Right lobe of liver (tissue), 6 donors: Measurements from ENCODE around the gene CCDC191. TPM values are rescaled to one million over a fixed set of nuclear protein-coding genes. Genes with fewer than 3 reads are reported as not detected.

Source experiments
- ATAC-seq, 4 donors: fragments of 200-7000 bp; cut with Tn5 transposase; one replicate each; pipeline ENCODE4 v1.9.1; 2020; ENCODE audit warnings: mild to moderate bottlenecking in 4 of 4, moderate library complexity in 4 of 4
- DNase-seq, 3 donors: peaks; one replicate each; pipeline ENCODE4 v3.0.0-alpha.2; 2020
- H3K27ac ChIP-seq, 3 donors: fragments of 200-600 bp; one replicate each; pipeline ENCODE4 v1.8.0; 2022
- H3K27me3 ChIP-seq, 2 donors: fragments of 200-600 bp; one replicate each; pipeline ENCODE4 v1.8.0; 2022
- H3K36me3 ChIP-seq, 4 donors: fragments of 200-600 bp; sonication (generic) in 1 of 4; one replicate each; pipeline versions ENCODE4 v1.5.1 to v1.8.0; 2017 to 2022; ENCODE audit warnings: control low read depth in 1 of 4
- H3K4me1 ChIP-seq, 4 donors: fragments of 200-600 bp; sonication (generic) in 1 of 4; one replicate each; pipeline versions ENCODE4 v1.5.1 to v1.8.0; 2017 to 2022; ENCODE audit warnings: control low read depth in 1 of 4
- H3K4me3 ChIP-seq, 3 donors: fragments of 200-600 bp; one replicate each; pipeline ENCODE4 v1.8.0; 2022
- H3K9me3 ChIP-seq, 4 donors: fragments of 200-600 bp; sonication (generic) in 1 of 4; one replicate each; pipeline versions ENCODE4 v1.5.1 to v1.8.0; 2017 to 2022; ENCODE audit warnings: control low read depth in 1 of 4
- POLR2A ChIP-seq: fragments of 450-650 bp; IDR thresholded peaks from one replicate; pipeline ENCODE4 v1.6.1; 2017; ENCODE audit warnings: antibody characterized with exemption, mild to moderate bottlenecking
- WGBS: methylation state at CpG from one replicate; pipeline ENCODE4 v1.1.6; 2018; ENCODE audit warnings: low coverage, low lambda C conversion rate; ENCODE audit not compliant: insufficient coverage; ENCODE audit errors: missing lambda C conversion rate; 5-methylcytosine and 5-hydroxymethylcytosine counted together
- intact Hi-C, 2 donors: fragments of 100-400 bp; cut with DNase I; formaldehyde crosslinking; loops; one replicate each; pipeline versions ENCODE4 v1.11.2 to v1.14.1; 2022
- total RNA-seq, 6 experiments: library from RNA; depleted of rRNA in 2 of 6; stranded (reverse); fragments of >200 nt in 2 of 6; fragmentation: NEBNext Ultra II Directional in 3 of 6; extraction: Animal tissue kit (Norgen Biotek cat#: 25700) in 3 of 6; gene quantifications; one replicate each; pipeline versions ENCODE4 v1.1.0 to v1.2.4, GENCODE V29; 2016 to 2023
- TF ChIP-seq, protein P1 (sequence below), 4 donors: fragments of 200-600 bp in 3 of 4; fragments of 450-650 bp in 1 of 4; IDR thresholded peaks; one replicate each; pipeline versions ENCODE4 v1.5.1 to v1.8.0; 2016 to 2022; ENCODE audit warnings: antibody characterized with exemption in 4 of 4, mild to moderate bottlenecking in 2 of 4
- donor health status: DM: no; HTN: yes; CAD: no.
- donor health status: DM: no; HTN: no; CAD: no.
- donor health status: DM: no; HTN: no; CAD: no.
- donor health status: DM: no; HTN: yes; CAD: no.
- donor health status: DM: no; HTN: yes; CAD: no.

The CCDC191 gene
- total RNA-seq, 6 experiments from 2014 or later = 0.43 to 1.6 (median 0.96) TPM

DNA sequence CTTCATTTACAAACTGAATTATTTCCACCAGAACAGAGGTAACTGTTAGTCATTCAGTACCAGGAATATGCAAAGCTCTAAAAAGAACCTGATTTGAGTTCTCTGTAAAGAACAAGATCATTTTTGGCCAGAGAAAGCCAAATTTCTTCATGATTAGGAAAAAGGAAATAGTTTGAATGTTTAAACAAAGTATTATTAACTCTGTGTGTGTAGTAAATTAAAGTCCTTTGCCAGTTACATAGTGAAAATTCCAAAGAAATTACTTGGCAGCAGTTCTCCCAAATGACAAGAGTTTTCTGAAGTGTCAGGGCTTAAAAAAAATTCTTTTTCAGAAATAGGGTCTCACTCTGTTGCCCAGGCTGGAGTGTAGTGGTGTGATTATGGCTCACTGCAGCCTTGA lies 24.7 kb upstream of the CCDC191 start:
- DNase-seq (no peak), ATAC-seq (no peak)
- Histone ChIP-seq H3K36me3 (peaks cover 0 to 49% (median 14%) of the 10 kb centered on the region in 4 donors), H3K27ac (no peak overlapping the region), H3K27me3 (no peaks in the 10 kb centered on the region), H3K4me3 (no peak overlapping the region), H3K9me3 (no peaks in the 10 kb centered on the region), H3K4me1 (no peaks in the 10 kb centered on the region)
- TF ChIP-seq, protein P1, sequence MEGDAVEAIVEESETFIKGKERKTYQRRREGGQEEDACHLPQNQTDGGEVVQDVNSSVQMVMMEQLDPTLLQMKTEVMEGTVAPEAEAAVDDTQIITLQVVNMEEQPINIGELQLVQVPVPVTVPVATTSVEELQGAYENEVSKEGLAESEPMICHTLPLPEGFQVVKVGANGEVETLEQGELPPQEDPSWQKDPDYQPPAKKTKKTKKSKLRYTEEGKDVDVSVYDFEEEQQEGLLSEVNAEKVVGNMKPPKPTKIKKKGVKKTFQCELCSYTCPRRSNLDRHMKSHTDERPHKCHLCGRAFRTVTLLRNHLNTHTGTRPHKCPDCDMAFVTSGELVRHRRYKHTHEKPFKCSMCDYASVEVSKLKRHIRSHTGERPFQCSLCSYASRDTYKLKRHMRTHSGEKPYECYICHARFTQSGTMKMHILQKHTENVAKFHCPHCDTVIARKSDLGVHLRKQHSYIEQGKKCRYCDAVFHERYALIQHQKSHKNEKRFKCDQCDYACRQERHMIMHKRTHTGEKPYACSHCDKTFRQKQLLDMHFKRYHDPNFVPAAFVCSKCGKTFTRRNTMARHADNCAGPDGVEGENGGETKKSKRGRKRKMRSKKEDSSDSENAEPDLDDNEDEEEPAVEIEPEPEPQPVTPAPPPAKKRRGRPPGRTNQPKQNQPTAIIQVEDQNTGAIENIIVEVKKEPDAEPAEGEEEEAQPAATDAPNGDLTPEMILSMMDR (IDR thresholded peaks at IDR 0.05) = no peak
- no peak for TF ChIP-seq POLR2A
- intact Hi-C loops = no loop called here

DNA sequence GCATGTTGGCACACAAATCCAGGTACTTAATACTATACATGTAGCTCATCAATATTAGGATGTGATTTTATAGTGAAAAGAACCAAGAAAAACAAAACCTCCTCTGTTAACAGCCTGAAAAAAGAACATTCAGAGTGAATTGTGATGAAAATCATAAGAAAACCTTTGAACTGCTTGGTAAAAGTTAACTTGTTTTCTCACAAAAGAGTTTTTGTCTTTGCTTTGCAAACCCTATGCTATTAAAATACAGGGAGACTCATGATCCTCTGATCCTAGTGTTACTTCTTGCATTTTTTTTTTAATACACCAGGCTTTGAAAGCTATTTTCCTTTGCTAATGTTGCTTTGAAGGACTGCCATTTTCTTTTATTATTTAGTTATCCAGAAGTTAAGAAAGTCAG lies 23.9 kb upstream of the CCDC191 start:
- no peaks in the 10 kb centered on the region for H3K9me3 ChIP-seq
- no peak overlapping the region for H3K27ac ChIP-seq
- no peaks in the 10 kb centered on the region for H3K27me3 ChIP-seq
- no peak for TF ChIP-seq POLR2A
- intact Hi-C loops = no loop called here
- ATAC-seq = no peak
- peaks cover 0 to 51% (median 17%) of the 10 kb centered on the region in 4 donors for H3K36me3 ChIP-seq
- no peak for DNase-seq
- H3K4me1 ChIP-seq = no peaks in the 10 kb centered on the region
- no peak overlapping the region for H3K4me3 ChIP-seq

DNA sequence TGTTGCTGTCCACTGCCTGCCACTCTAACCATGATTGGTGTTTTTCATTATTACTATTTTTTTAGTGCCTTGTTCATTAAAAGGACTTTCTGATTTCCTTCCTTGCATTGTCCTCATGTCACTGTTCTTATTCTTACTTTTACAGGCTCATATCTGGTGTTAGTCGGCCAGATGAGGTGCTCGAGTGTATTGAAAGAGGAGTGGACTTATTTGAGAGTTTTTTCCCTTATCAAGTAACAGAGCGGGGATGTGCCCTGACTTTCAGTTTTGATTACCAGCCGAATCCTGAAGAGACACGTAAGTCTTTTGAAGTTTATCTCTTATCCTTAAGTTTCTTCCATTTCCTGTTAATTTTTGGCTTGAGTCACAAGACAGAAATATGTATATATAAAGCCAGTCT lies 23.4 kb upstream of the CCDC191 start:
- no peak for DNase-seq

DNA sequence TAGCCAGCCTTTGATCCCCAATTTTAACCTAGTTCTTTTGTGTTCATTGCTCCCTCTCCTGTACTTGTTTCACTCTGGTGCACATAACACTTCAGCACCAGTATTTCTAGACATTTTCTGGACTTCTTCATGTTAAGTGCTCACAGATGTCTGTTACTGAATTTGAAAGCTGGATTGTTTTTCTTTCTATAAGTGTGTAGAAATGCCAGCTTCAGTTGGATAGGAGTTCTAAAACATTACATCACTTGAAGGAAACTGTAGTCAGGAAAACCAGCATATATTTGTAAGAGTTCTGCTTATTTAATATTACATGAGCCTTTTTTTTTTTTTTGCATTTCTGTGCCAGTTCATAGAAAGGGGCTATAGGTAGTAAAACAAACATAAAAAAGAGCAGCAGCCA lies 21.8 kb upstream of the CCDC191 start:
- intact Hi-C loops = no loop called here
- no peaks in the 10 kb centered on the region for H3K4me1 ChIP-seq
- TF ChIP-seq POLR2A = no peak
- TF ChIP-seq, protein P1 (IDR thresholded peaks at IDR 0.05) = no peak

More for the DNA sequence above, 23.4 kb upstream of the CCDC191 start:
- intact Hi-C loops = no loop called here
- H3K27me3 ChIP-seq = no peaks in the 10 kb centered on the region
- 60% methylated on average over 5 of the region's 5 CpGs for WGBS
- peak in 1 of 4 donors; percentile 45 for ATAC-seq
- peaks cover 0 to 54% (median 18%) of the 10 kb centered on the region in 4 donors for H3K36me3 ChIP-seq
- no peak overlapping the region for H3K4me3 ChIP-seq
- H3K4me1 ChIP-seq = no peaks in the 10 kb centered on the region
- TF ChIP-seq, protein P1 (IDR thresholded peaks at IDR 0.05) = no peak
- no peak for TF ChIP-seq POLR2A
- no peak overlapping the region for H3K27ac ChIP-seq
- no peaks in the 10 kb centered on the region for H3K9me3 ChIP-seq

DNA sequence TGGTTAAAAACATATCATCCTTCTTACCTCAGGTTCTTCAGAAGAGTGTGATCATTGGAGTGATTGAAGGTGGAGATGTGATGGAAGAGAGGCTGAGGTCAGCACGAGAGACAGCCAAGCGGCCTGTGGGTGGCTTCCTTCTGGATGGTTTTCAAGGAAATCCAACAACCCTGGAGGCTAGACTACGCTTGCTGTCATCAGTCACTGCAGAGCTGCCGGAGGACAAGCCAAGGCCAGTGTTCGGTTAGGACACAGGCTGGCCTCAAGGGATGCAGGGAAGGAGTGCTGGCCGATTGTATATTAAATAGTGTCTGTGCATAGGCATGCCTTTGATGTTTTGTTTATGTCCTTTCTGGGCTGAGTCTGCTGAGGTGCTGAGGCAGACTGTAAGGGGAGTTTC lies 20.4 kb upstream of the CCDC191 start:
- Histone ChIP-seq H3K36me3 (peaks cover 0 to 59% (median 27%) of the 10 kb centered on the region in 4 donors), H3K27me3 (no peaks in the 10 kb centered on the region), H3K27ac (no peak overlapping the region), H3K9me3 (no peaks in the 10 kb centered on the region), H3K4me1 (no peaks in the 10 kb centered on the region), H3K4me3 (no peak overlapping the region)
- ATAC-seq = no peak
- DNase-seq = no peak
- TF ChIP-seq, protein P1 (IDR thresholded peaks at IDR 0.05) = no peak
- intact Hi-C loops = no loop called here
- 90% methylated on average over 5 of the region's 6 CpGs for WGBS

More for the DNA sequence above, 21.8 kb upstream of the CCDC191 start:
- DNase-seq (no peak), ATAC-seq (no peak)
- Histone ChIP-seq H3K36me3 (peaks cover 0 to 57% (median 23%) of the 10 kb centered on the region in 4 donors), H3K9me3 (no peaks in the 10 kb centered on the region), H3K27ac (no peak overlapping the region), H3K4me3 (no peak overlapping the region), H3K27me3 (no peaks in the 10 kb centered on the region)
